NCI-H1436 (cell line): Measurements from ENCODE around the gene GADL1.

Experiments used
- DNase-seq: peaks from one replicate; lab custom pipeline; 2025; lab: John Stamatoyannopoulos, UW

Gene GADL1

DNA sequence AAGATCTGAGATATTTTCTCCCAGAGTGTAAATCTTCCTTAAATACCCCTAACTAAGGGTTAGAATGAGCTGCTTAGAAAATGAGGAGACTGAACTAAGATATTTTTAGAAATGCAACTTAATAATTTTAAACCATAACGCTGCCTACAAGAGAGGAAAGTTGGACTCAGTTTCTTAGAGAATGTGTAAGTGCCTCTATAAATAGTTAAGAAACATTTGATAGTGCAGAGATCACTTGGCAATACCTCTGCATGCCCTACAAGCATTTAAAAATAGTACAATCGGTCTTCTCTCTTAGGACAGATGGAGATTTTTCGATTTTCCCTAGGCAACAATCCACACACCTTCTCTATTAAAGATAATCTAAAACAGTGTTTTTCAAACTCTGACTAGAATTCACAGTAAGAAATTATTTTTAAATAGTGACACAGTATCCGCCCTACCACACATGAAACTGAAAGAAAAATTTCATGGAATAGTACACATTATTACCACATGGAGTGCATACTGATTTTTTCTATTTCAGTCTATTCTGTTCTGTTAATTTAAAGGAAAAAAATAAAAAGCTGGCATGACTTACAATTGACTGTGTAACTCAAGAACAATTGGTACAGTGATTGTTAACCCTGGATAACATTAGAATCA is 83.2 kb downstream of the GADL1 start:
- no peak for DNase-seq

DNA sequence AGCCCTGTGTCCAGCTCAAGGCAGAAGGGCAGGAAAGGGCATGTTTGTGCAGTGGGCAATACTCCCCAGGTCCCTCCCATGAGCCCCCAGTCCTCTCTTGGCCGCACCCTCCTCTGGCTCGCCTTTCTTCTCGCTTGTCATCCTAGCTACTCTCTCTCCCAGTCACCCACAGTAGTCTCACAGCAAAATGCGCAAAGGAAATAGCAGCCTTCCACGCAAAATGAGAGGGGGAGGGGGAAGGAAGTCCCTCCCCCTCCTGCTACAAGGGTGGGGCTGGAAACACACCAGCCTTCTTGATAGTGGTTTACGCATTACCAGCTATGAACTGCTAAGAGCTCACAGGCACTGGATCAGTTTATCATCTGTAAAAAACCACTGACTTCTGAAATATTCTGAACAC is 83.8 kb downstream of the GADL1 start:
- no peak for DNase-seq

DNA sequence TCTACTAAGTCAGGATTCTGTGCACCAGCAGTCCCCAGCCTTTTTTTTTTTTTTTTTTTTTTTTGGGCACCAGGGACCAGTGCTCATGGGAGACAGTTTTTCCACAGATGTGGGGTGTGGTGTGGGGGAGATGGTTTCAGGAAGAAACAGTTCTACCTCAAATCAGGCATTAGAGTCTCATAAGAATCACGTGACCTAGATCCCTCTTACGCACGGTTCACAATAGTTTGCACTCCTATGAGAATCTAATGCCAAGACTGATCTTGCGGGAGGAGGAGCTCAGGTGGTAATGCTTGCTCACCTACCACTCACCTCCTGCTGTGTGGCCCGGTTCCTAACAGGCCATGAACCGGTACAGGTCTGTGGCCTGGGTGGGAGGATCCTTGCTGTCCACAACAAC is 88.8 kb downstream of the GADL1 start:
- no peak for DNase-seq

DNA sequence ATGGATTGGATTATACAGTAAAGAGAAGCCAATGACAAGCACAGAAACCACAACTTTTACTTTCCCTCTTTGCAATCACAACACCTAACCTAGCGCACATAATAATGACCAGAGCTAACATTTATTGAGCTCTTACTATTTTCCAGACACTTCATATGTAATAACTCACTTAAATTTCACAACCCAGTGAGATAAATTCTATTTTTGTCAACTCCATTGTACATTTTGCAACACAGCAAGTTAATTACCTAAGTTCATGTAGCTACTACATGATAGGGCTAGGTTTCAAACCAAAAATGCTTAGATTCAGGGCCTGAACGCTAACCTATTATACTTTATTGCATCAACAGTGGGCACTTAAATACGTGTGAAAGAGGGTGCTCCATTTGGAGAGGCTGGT is 89.5 kb downstream of the GADL1 start:
- no peak for DNase-seq

DNA sequence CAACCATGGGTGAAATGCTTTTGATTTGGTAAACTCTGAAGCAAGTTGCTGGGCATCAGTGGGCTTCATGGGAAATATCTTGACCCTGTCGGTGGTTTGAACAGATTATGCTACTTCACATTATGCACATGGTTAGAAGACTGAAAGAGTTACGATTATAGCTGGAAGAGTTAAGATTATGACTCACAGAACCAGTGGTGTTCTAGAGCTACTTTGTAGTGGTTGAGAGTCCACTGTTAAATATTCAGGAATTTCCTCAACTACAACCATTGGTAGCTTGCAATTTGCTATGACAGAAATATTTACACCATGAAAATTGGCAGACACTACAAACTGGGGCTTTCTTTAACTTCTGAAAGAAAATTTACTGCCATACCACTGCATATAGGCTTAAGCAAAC is 99.3 kb downstream of the GADL1 start:
- no peak for DNase-seq

DNA sequence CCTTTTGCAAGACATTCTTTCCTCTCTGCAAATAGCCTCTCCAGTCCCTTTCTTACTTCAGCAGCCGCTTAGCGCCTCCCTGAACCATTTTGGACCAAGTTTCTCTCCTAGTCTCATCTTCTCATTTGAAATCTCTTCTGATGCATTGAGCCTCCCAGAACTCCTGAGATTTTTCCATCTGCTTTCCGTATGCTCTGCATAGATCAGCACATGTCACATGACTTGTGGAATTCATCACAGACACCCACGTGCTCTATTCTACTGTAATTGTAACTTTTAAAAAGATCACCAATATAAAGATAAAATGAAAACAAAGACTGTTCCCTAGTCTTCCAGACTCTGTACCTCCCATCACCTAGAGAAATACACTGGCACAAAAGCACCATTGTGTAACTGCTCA is 100.7 kb downstream of the GADL1 start:
- no peak for DNase-seq

DNA sequence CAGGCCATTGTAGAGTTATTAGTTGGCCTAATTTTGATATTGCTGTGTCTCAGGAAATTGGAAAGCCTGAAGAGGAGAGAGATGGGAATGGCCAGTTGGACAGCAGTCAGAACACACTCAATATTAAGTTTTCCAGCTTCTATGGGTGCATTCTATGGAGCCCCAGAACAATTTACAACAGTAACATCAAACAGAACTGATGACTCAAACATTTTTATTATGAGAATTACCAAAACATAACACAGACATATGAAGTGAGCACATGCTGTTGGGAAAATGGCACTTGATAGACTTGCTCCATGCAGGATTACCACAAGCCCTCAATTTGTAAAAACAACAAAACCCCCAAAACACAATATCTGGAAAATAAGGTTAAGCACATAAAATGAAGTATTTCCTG is 104.3 kb downstream of the GADL1 start:
- no peak for DNase-seq

DNA sequence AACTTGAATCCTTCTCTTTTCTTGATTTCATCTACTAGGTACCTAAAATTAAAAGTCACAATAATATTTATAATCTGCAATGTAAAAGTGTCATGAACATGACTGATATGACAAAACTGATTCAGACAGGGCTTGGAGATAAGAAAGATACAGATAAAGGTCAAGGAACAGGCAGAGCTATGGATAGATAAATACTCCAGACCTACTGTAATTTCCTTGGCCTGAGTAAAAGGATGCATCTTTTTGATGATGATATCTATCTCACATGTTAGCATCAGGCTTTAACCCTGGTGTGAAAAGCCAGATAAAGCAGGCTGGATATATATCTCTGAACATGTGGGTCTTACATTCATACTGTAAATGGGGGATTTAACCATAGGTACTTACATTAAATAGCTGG is 108.1 kb downstream of the GADL1 start:
- DNase-seq = no peak

DNA sequence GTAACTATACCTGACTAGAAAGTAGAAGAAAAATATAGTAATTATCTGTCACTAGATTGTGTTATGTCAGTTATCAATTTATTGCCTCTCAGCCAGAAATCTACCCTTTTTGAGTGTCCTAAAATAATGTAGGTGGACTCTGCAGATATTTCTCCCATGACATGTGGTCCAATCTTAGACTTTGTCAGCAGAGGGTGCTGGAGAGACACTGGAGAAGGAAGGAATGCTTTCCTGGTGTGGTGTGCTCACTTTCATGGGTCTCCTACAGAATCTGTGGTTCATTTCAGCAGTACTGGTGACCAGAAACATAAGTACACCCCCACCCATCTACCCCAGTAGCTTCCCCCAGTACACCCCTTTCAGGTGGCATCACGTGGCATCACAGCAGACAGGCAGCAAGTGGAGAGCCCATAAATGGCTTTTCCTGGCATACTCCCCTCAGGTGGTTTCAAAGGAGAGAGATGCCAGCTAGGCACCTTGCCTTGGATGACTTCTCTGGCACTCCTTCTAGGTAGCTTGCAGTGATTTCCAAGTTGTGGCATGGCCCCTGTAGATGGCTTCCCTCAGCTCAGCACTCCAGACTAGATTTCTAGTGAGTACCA is 114.7 kb downstream of the GADL1 start:
- DNase-seq = no peak

DNA sequence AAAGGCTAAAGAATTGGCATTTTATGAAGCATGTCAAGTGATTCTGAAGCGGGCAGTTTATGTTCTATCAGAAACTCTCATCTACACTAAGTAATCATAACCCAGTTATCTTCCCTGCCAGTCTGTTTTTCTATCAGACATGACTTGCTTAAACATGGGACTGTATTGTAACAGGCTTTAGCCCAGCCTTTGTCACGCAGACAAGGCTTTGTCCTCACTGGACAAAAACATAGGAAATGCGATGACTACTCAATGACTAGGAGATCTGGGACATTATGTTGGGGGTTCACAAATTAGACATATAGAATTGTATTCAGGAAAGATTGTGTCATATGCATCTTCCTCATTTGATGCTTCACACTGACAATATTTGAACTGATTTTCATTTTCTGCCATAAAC is 115.5 kb downstream of the GADL1 start:
- no peak for DNase-seq

DNA sequence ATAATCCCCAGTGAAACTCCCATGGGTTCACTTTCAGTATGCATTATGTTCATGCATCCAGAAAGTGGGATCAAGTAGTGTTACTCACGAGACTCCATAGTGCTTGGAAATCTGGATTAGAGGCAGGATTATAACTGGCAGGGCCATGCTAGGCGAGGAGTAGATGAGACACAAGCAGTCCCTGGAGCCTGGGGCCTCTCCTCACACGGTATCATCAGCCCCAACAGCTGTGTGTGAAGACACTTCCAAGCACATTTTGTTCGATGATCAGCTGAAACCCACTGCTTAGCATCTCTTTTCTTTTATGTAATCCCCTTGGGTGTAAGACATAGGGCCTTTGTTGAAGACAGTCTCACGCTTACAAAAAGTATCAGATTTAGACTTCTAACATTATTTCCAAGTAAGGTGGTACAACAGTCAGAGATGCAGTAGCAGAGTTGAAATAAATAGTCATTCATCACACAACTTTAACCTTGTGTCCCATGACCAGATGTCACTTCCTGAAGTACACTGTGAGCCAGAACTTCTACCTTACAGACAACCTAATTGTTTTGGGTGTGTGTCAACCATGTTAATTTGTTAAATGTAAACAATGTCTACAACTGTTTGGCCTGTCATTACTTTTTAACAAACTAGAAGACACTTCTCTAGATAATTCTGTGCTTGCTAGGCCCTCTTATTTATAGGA is 116.9 kb downstream of the GADL1 start:
- no peak for DNase-seq

DNA sequence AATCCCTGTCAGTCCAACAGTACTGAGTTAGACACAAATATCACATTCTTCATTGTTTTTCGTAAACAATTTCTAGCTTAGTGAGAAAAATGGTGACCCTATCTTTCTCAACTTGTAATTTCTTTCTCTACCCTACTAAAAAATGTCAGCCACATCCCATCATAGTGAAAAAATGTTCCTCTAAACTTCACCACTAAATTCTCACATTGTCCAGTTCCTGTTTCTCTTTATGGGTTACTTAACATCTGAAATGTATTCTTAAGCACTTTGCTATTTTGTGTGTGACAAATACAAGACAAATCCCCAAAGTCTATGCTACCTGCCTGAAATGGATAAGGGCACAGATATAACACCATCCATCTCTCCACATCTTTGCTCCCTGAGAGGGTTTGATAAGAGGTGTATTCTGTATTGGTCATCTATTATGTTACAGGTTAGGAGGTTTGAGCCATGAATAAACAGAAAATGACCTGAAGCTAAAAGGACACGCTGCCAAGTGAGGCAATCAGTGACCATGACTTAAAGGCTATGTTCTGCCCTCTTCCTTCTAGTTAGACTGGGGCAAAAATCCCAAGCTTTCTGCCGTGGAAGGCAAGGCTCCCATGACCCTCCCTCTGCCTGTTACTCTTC is 118.2 kb downstream of the GADL1 start:
- no peak for DNase-seq

DNA sequence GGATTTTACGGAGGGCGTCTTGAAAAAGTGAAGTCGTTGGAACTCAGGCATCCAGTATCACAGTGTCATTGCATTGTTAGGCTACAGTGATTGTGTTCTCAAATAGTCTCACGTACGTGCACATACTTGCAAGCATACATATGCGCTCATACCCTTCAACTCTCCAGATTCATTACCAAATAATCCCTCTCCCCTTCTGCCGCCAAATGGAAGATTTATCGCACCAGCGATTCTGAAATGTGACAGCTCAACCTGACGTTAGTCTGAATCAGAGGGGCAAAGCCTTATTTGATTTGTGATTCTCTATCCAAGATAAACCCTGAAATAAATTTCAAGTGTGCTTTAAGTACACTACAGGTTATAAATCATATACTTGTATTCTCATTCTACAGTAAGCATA is 119.4 kb downstream of the GADL1 start:
- no peak for DNase-seq

DNA sequence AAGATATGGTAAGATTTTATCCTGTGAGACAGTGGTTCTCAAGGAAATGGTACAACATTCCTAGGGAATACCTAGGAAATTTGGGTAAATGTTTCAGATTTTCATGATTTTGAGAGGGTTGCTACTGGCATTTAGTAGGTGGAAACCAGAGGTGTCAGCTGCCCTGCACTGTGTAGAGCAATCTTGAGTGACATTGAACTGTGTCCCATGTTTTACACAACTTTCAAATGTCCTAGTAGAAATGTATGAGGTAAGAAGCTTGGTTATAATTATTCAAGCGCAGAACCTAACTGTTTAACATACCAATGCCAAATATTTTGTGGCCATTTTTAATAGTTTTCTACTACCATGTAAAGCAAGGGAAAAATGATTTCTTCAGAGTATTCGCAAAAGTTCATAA is 120.4 kb downstream of the GADL1 start:
- no peak for DNase-seq

DNA sequence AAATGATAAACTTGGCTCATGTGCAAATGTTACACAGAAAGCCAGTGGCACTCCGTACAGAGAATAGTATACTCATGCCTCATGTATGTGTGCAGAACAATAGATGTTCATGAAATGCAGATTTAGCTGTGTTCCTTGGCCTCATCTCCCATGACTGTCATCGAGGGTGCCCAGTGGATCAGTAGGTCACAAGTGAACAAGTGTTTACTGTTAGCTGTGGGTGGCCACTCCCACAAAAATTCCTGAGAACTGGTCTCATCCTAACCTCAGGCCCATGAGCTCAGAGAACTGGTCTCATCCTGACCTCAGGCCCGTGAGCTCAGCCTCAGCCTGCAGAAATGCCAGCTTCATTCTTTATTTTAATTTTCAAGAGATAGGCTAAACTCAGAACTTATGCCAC is 124.1 kb downstream of the GADL1 start:
- no peak for DNase-seq

DNA sequence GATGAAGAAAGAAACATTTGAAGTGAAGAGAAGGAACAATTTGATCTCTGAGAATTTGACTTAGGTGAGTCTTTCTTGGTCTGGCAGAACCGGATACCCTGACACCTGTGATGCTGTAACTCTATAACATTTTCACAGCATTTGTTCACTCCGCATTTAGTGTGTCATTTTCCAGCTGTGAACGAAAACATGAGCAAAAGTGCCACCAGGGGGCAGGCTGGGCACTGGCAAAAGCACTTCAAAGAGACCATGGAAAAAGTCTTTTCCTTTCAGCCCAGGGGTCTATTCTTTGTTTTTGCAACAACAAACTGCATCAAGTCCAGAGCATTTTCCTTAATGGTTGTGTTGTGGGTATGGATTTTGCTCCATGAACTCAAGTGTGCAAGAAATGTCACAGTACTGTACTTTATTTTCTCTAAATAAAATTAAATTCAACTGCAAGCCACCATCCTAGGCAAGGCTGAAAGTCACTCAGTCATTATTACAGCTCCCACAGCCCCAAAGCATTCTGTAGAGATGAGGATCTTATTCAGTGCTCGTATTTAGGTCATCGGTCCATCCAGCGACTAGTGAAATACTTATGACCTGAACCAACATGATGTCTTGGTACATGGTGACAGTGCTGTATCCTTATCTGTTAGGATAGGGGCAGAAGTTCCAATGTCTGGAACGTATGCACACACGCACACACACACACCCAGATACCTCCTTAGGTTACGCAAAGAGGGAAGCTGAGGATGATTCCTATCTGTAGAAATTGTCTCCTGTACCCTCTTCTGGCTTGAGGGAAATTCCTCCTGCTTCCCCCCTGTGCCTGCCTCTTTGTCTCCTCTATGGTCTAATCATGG is 125.5 kb downstream of the GADL1 start:
- DNase-seq = peak; percentile 10

DNA sequence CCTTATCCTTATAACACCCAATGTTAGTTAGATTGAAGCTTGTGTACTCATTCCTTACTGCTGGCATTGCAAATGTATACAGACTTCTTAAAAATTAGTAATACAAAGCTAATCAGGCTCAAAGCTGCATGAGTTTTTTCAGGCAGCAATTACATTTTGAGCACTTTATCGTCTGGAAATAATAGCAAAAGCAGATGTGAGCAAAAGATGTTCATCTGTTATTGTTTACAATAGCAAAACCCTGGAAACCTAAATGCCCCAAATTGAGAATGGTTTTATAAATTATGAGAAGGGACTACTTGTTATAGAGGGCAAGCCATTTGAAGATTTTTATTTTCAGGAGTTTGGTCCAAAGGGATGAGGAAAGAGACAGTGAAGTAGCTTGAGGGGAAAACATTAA is 126.4 kb downstream of the GADL1 start:
- DNase-seq = no peak

DNA sequence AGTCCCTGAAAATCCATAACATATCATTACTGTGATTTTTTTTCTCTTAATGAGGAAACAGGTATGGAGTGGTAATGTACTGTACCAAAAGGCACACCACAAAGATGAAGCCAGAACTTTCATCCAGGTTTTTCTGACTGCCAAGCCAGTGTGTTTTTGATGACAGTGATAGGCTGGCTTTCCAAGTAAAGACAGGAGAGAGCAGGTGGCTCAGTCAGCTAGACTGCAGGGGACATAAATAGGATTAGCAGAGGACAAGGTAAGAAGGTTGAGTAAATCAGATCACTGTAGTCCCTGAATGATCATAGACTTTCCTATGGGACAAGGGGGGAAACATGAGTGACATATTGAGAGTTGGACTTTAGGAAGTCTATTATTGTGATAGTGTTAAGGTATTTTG is 127.9 kb downstream of the GADL1 start:
- DNase-seq = no peak

DNA sequence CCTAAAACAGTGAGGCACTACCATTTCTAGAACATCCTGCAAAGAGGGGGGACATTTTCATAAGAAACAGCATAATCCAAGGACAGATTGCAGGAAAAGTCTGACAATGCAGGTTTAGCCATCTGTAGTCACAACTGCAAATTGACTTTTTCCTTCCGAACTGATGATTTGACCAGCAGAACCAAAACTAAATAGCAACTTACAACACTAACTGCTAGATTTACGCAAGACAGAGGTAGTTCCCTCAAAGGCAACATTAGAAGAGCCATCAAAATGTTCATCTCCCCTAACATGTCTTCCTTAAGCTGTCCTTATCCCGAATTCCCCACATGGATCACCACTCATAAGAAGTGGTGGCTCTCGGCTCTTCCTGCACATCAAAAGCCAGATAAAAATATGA is 129.6 kb downstream of the GADL1 start:
- no peak for DNase-seq

DNA sequence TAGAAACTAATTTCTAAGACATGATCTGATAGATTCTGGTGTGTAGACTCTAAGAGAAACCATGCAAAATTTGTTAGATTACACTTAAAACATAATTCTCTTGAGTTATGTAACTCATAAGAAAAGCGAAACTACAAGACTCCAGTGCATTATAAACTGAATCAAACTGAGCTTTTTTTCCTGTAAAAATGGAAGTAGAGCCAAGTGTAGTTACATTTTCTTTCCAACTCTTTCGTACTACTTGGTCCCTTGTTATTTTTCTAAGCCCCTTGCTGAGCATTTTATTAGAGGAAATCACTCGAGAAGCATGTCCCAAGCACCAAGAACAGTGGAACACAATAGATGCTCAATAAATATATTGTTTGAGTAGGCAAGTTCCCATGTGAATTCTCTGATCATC is 130.2 kb downstream of the GADL1 start:
- DNase-seq = no peak

DNA sequence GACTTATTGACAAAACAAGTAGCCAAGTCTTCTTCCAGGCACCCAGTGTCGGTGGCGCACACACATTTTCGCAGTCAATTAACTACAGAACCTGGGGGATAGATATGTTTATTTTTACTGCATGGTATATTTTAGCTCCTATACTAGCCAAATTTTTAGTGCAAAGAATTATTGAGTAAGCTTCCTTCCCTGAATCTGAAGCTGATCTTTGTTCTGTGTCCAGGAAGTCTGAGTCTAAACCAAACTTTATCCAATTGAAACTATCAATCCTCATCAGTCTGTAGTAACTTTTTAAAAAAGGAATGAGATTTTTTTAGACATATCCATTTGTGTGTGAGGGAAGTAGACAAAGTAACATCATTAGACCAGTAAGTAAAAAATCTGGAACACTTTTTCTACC is 133.1 kb downstream of the GADL1 start:
- no peak for DNase-seq

DNA sequence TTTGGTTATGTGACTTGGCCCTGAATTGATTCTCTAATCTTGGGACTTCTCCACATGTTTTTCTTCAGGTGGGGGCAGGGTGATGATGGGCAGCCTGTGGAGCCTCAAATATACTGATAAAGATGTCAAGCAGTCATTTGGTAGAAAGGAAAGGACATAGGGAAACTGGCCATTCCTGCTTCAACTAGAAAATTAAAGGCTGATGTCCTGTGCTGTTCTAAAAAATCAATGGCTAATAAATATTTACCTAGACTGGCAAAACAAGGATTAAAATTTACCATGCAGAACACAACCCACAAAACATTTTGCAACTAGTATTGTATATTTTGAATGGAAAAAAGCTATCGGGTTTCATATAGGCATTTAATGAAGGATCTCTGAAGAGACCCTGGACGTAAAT is 133.7 kb downstream of the GADL1 start:
- DNase-seq = no peak
